GM18907 (cell line): ENCODE data around the gene ADD3.

Experiments used
- ATAC-seq: cut with Tn5 transposase; IDR thresholded peaks from one replicate; pipeline ENCODE4 v1.9.1; 2021; ENCODE audit warnings: mild to moderate bottlenecking, moderate library complexity; ENCODE audit not compliant: unreplicated experiment

ADD3 gene

GRCh38 chr10:110172155-110172554 is 164.4 kb downstream of the ADD3 start:
- ATAC-seq, result no peak

GRCh38 chr10:110174201-110174600 is 166.4 kb downstream of the ADD3 start:
- no peak for ATAC-seq

- ATAC-seq, result no peak
Observed at GRCh38 chr10:110174816-110175215, 167.0 kb downstream of the ADD3 start.

- no peak for ATAC-seq
Observed at GRCh38 chr10:110175406-110175805, 167.6 kb downstream of the ADD3 start.

GRCh38 chr10:110176141-110177030 is 168.6 kb downstream of the ADD3 start:
- no peak for ATAC-seq

GRCh38 chr10:110179220-110179619 is 171.4 kb downstream of the ADD3 start:
- ATAC-seq, result no peak

- ATAC-seq, result no peak
Observed at GRCh38 chr10:110181451-110181850, 173.7 kb downstream of the ADD3 start.

GRCh38 chr10:110181911-110182310 is 174.1 kb downstream of the ADD3 start:
- no peak for ATAC-seq

GRCh38 chr10:110184398-110184797 is 176.6 kb downstream of the ADD3 start:
- ATAC-seq, result no peak
